Caco-2 (cell line): Measurements from ENCODE around the gene CDKN2B-AS1. TPM values are rescaled to one million over a fixed set of nuclear protein-coding genes. Genes with fewer than 3 reads are reported as not detected.

Experiments
- BruUV-seq: library from RNA; stranded (reverse); fragments of 400-500 nt; replicated peaks from 2 replicates; lab custom pipeline; 2021; lab: Mats Ljungman, UMichigan
- CTCF ChIA-PET: fragments of 300-600 bp; sonication (Branson Sonifier 250); formaldehyde crosslinking; loops from one replicate; lab custom pipeline; 2022; ENCODE audit warnings: antibody characterized with exemption; lab: Charles Lee
- POLR2A ChIA-PET: fragments of 300-600 bp; sonication (Branson Sonifier 250); formaldehyde crosslinking; loops from one replicate; lab custom pipeline; 2022; ENCODE audit warnings: antibody characterized with exemption; lab: Charles Lee
- DNase-seq, 2 experiments: peaks; one replicate each; pipeline versions ENCODE4 v3.0.0 to v3.0.0-alpha.2; 2020 to 2022
- H3K27me3 ChIP-seq: replicated peaks from 2 replicates; pipeline ENCODE4 v1.6.0; 2011; ENCODE audit warnings: low read length; ENCODE audit not compliant: control insufficient read depth, insufficient read depth
- H3K36me3 ChIP-seq: 2 replicates; pipeline ENCODE4 v1.5.1; 2011; ENCODE audit warnings: low read length; ENCODE audit not compliant: control insufficient read depth, insufficient read depth
- H3K4me1 ChIP-seq: fragments of 250-450 bp; sonication (Bioruptor Pico); 2 replicates; pipeline ENCODE4 v1.5.1; 2020; ENCODE audit warnings: mild to moderate bottlenecking
- H3K4me3 ChIP-seq: 2 replicates; pipeline ENCODE4 v1.5.1; 2011; ENCODE audit warnings: low read depth, mild to moderate bottlenecking, control low read depth, low read length
- H3K9me3 ChIP-seq: fragments of 250-450 bp; sonication (Bioruptor Pico); 2 replicates; pipeline ENCODE4 v1.5.1; 2020; ENCODE audit warnings: mild to moderate bottlenecking, moderate library complexity
- H3K27ac Mint-ChIP-seq: one replicate; pipeline ENCODE4 v1.8.0; 2022; ENCODE audit warnings: mixed read lengths; ENCODE audit not compliant: unreplicated experiment
- H3K27me3 Mint-ChIP-seq: one replicate; pipeline ENCODE4 v1.8.0; 2022; ENCODE audit warnings: mixed read lengths; ENCODE audit not compliant: insufficient read depth, unreplicated experiment
- H3K36me3 Mint-ChIP-seq: one replicate; pipeline ENCODE4 v1.8.0; 2022; ENCODE audit warnings: mild to moderate bottlenecking, mixed read lengths; ENCODE audit not compliant: insufficient read depth, unreplicated experiment
- H3K4me1 Mint-ChIP-seq: one replicate; pipeline ENCODE4 v1.8.0; 2022; ENCODE audit warnings: low read depth, mixed read lengths; ENCODE audit not compliant: unreplicated experiment
- H3K4me3 Mint-ChIP-seq: one replicate; pipeline ENCODE4 v1.8.0; 2022; ENCODE audit warnings: mild to moderate bottlenecking, moderate library complexity, mixed read lengths; ENCODE audit not compliant: unreplicated experiment
- H3K9me3 Mint-ChIP-seq: one replicate; pipeline ENCODE4 v1.8.0; 2022; ENCODE audit warnings: mixed read lengths; ENCODE audit not compliant: unreplicated experiment
- CTCF ChIP-seq, 2 experiments: fragments of 200-600 bp in 1 of 2; IDR thresholded peaks; 1 replicate in 1 of 2; 2 replicates in 1 of 2; pipeline versions ENCODE4 v1.5.1 to v1.8.0; 2011 to 2022; ENCODE audit warnings: antibody characterized with exemption in 1 of 2, control low read depth in 1 of 2, inconsistent platforms in 1 of 2, low read depth in 1 of 2, low read length in 1 of 2, mild to moderate bottlenecking in 1 of 2, moderate library complexity in 1 of 2; ENCODE audit not compliant: insufficient read depth in 1 of 2, severe bottlenecking in 1 of 2, unreplicated experiment in 1 of 2
- intact Hi-C: fragments of 100-400 bp; cut with micrococcal nuclease; formaldehyde crosslinking; loops from one replicate; pipeline ENCODE4 v1.10.0; 2022; ENCODE audit not compliant: unreplicated experiment
- total RNA-seq: library from RNA; stranded (reverse); gene quantifications from 2 replicates; pipeline ENCODE4 v1.2.3, GENCODE V29; 2022

CDKN2B-AS1 gene
- total RNA-seq, 1 experiment from 2014 or later: 1.2 TPM

DNA sequence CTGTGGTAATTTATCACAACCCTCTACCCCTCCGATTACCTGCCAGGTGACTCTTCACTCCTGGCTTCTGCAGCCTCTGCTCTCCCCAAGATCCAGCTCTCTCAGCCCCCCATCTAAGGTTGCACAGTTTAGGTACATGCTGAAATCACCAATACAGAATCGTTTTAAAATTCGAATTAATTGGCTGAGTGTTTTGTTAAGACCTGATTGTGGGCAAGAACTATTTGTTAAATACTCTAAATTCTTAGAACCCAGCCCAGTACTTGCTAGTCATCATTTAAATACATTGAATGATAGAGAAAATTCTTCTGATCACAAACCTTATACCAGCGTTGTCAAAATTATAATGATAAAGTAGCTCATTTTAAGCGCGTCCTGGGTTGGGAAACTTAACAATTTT lies 162.0 kb downstream of the CDKN2B-AS1 start:
- no peak overlapping the region for H3K27ac Mint-ChIP-seq
- DNase-seq: no peak
- H3K36me3 Mint-ChIP-seq: no peaks in the 10 kb centered on the region
- no peak for TF ChIP-seq CTCF (IDR thresholded peaks at IDR 0.05; ENCODE audit: insufficient read depth in 1 of 2, low read depth in 1 of 2, low read length in 1 of 2, severe bottlenecking in 1 of 2, unreplicated experiment in 1 of 2)
- no peaks in the 10 kb centered on the region for H3K9me3 ChIP-seq
- H3K27me3 ChIP-seq: no peaks in the 10 kb centered on the region
- ChIA-PET POLR2A (interaction anchor here (0.6 kb wide), 1 partner anchor 31 kb away, joined by 4 read pairs; no protein-coding TSS in a partner anchor), CTCF (no interaction called here)
- H3K27me3 Mint-ChIP-seq: no peaks in the 10 kb centered on the region
- BruUV-seq: no TSS peak
- no peak overlapping the region for H3K4me3 Mint-ChIP-seq
- no peaks in the 10 kb centered on the region for H3K36me3 ChIP-seq
- H3K9me3 Mint-ChIP-seq: no peaks in the 10 kb centered on the region
- no peaks in the 10 kb centered on the region for H3K4me1 Mint-ChIP-seq
- intact Hi-C loops: no loop called here
- no peak overlapping the region for H3K4me3 ChIP-seq
- H3K4me1 ChIP-seq: peaks cover 11% of the 10 kb centered on the region; the same call in 1 of the 2 replicates

GRCh38 chr9:22157276-22157675 lies 162.7 kb downstream of the CDKN2B-AS1 start:
- H3K4me3 Mint-ChIP-seq: no peak overlapping the region
- no peaks in the 10 kb centered on the region for H3K36me3 ChIP-seq
- H3K4me1 ChIP-seq: peaks cover 11% of the 10 kb centered on the region; the same call in 1 of the 2 replicates
- no peak overlapping the region for H3K4me3 ChIP-seq
- H3K27ac Mint-ChIP-seq: no peak overlapping the region
- no peak for DNase-seq
- no peaks in the 10 kb centered on the region for H3K27me3 ChIP-seq
- no TSS peak for BruUV-seq
- TF ChIP-seq CTCF (IDR thresholded peaks at IDR 0.05; ENCODE audit: insufficient read depth in 1 of 2, low read depth in 1 of 2, low read length in 1 of 2, severe bottlenecking in 1 of 2, unreplicated experiment in 1 of 2): no peak
- H3K9me3 Mint-ChIP-seq: no peaks in the 10 kb centered on the region
- H3K9me3 ChIP-seq: no peaks in the 10 kb centered on the region
- no peaks in the 10 kb centered on the region for H3K4me1 Mint-ChIP-seq
- intact Hi-C loops: no loop called here
- no peaks in the 10 kb centered on the region for H3K36me3 Mint-ChIP-seq
- POLR2A ChIA-PET: interaction anchor here (0.6 kb wide), 1 partner anchor 32 kb away, joined by 4 read pairs; no protein-coding TSS in a partner anchor
- CTCF ChIA-PET: no interaction called here
- H3K27me3 Mint-ChIP-seq: no peaks in the 10 kb centered on the region

GRCh38 chr9:22157828-22158227 lies 163.2 kb downstream of the CDKN2B-AS1 start:
- Mint-ChIP-seq H3K4me3 (no peak overlapping the region), H3K9me3 (no peaks in the 10 kb centered on the region), H3K27me3 (no peaks in the 10 kb centered on the region), H3K36me3 (no peaks in the 10 kb centered on the region), H3K27ac (no peak overlapping the region), H3K4me1 (no peaks in the 10 kb centered on the region)
- Histone ChIP-seq H3K36me3 (no peaks in the 10 kb centered on the region), H3K4me1 (peaks cover 10% of the 10 kb centered on the region; the same call in 1 of the 2 replicates), H3K9me3 (no peaks in the 10 kb centered on the region), H3K27me3 (no peaks in the 10 kb centered on the region), H3K4me3 (no peak overlapping the region)
- TF ChIP-seq CTCF (IDR thresholded peaks at IDR 0.05; ENCODE audit: insufficient read depth in 1 of 2, low read depth in 1 of 2, low read length in 1 of 2, severe bottlenecking in 1 of 2, unreplicated experiment in 1 of 2): no peak
- CTCF ChIA-PET: no interaction called here
- intact Hi-C loops: no loop called here
- no TSS peak for BruUV-seq
- POLR2A ChIA-PET: no interaction called here
- DNase-seq: no peak
